GM12873 (cell line): ENCODE data around the gene CCDC63.

Experiments
- CTCF ChIP-seq: IDR thresholded peaks from 2 replicates; pipeline ENCODE4 v1.5.1; 2012; ENCODE audit warnings: low read depth, mild to moderate bottlenecking, moderate library complexity, low read length, control low read depth; ENCODE audit not compliant: insufficient read depth; ENCODE audit errors: missing control alignments

The CCDC63 gene

GRCh38 chr12:110821917-110822316 lies 24.9 kb upstream of the CCDC63 start:
- TF ChIP-seq CTCF: no peak

GRCh38 chr12:110822821-110823415 lies 23.9 kb upstream of the CCDC63 start:
- no peak for TF ChIP-seq CTCF

- TF ChIP-seq CTCF: no peak
These were observed 22.4 kb upstream of the CCDC63 start for GRCh38 chr12:110824342-110824741.

GRCh38 chr12:110825530-110825929 lies 21.3 kb upstream of the CCDC63 start:
- TF ChIP-seq CTCF: no peak

GRCh38 chr12:110826592-110827200 lies 20.1 kb upstream of the CCDC63 start:
- TF ChIP-seq CTCF: peak; percentile 94

GRCh38 chr12:110829308-110829707 lies 17.5 kb upstream of the CCDC63 start:
- TF ChIP-seq CTCF: no peak

GRCh38 chr12:110836291-110836690 lies 10.5 kb upstream of the CCDC63 start:
- no peak for TF ChIP-seq CTCF
